H9 (cell line): ENCODE results near the gene INSM1. TPM values are rescaled to one million over a fixed set of nuclear protein-coding genes. Genes with fewer than 3 reads are reported as not detected.

ENCODE experiments used
- DNase-seq: peaks from one replicate; pipeline ENCODE4 v3.0.0-alpha.2; 2017
- H2AFZ ChIP-seq: one replicate; pipeline ENCODE4 v1.6.1; 2013; ENCODE audit warnings: mild to moderate bottlenecking, low read length, control low read depth, moderate library complexity
- H2AK5ac ChIP-seq: 2 replicates; pipeline ENCODE4 v1.6.1; 2013; ENCODE audit warnings: low read length, control low read depth, mixed read lengths; ENCODE audit not compliant: insufficient read length
- H2BK120ac ChIP-seq: one replicate; pipeline ENCODE4 v1.6.1; 2013; ENCODE audit warnings: low read depth, mild to moderate bottlenecking, low read length, control low read depth, inconsistent platforms; ENCODE audit not compliant: poor library complexity, severe bottlenecking
- H2BK12ac ChIP-seq: 2 replicates; pipeline ENCODE4 v1.6.1; 2013; ENCODE audit warnings: low read length, control low read depth, mixed read lengths, low read depth; ENCODE audit not compliant: insufficient read length
- H2BK15ac ChIP-seq: 2 replicates; pipeline ENCODE4 v1.6.1; 2013; ENCODE audit warnings: low read depth, low read length, control low read depth
- H2BK20ac ChIP-seq: one replicate; pipeline ENCODE4 v1.6.1; 2013; ENCODE audit warnings: low read depth, mild to moderate bottlenecking, low read length, control low read depth, inconsistent platforms; ENCODE audit not compliant: poor library complexity, severe bottlenecking
- H2BK5ac ChIP-seq: 2 replicates; pipeline ENCODE4 v1.6.1; 2013; ENCODE audit warnings: low read length, control low read depth, mixed read lengths; ENCODE audit not compliant: insufficient read length
- H3K14ac ChIP-seq: 2 replicates; pipeline ENCODE4 v1.6.1; 2013; ENCODE audit warnings: low read length, control low read depth; ENCODE audit not compliant: insufficient read depth
- H3K18ac ChIP-seq: 2 replicates; pipeline ENCODE4 v1.6.1; 2013; ENCODE audit warnings: low read depth, mild to moderate bottlenecking, mixed read lengths, low read length, control low read depth; ENCODE audit not compliant: insufficient read length
- H3K23ac ChIP-seq: 2 replicates; pipeline ENCODE4 v1.6.1; 2013; ENCODE audit warnings: low read length, control low read depth, mixed read lengths, low read depth; ENCODE audit not compliant: insufficient read length
- H3K23me2 ChIP-seq: 2 replicates; pipeline ENCODE4 v1.6.1; 2013; ENCODE audit warnings: low read depth, mild to moderate bottlenecking, mixed read lengths, low read length, control low read depth; ENCODE audit not compliant: insufficient read length, poor library complexity, severe bottlenecking
- H3K27ac ChIP-seq: 2 replicates; pipeline ENCODE4 v1.5.1; 2013; ENCODE audit warnings: low read length, control low read depth, mixed read lengths, low read depth; ENCODE audit not compliant: insufficient read length
- H3K27me3 ChIP-seq: 2 replicates; pipeline ENCODE4 v1.6.1; 2013; ENCODE audit warnings: low read length, control low read depth, inconsistent platforms; ENCODE audit not compliant: insufficient read depth
- H3K4ac ChIP-seq: 2 replicates; pipeline ENCODE4 v1.6.1; 2013; ENCODE audit warnings: low read depth, mild to moderate bottlenecking, control low read depth, inconsistent platforms, low read length, moderate library complexity
- H3K4me1 ChIP-seq: 2 replicates; pipeline ENCODE4 v1.6.1; 2013; ENCODE audit warnings: low read length, control low read depth, inconsistent platforms; ENCODE audit not compliant: insufficient read depth
- H3K4me2 ChIP-seq: 2 replicates; pipeline ENCODE4 v1.6.1; 2013; ENCODE audit warnings: low read length, control low read depth, mixed read lengths; ENCODE audit not compliant: insufficient read length, insufficient read depth
- H3K56ac ChIP-seq: 2 replicates; pipeline ENCODE4 v1.6.1; 2013; ENCODE audit warnings: low read depth, mild to moderate bottlenecking, mixed read lengths, low read length, control low read depth; ENCODE audit not compliant: insufficient read length
- H3K79me1 ChIP-seq: 2 replicates; pipeline ENCODE4 v1.6.1; 2013; ENCODE audit warnings: low read depth, mild to moderate bottlenecking, moderate library complexity, low read length, control low read depth, inconsistent platforms; ENCODE audit not compliant: insufficient read depth, poor library complexity, severe bottlenecking
- H3K79me2 ChIP-seq: 2 replicates; pipeline ENCODE4 v1.6.1; 2013; ENCODE audit warnings: low read length, control low read depth, inconsistent platforms; ENCODE audit not compliant: insufficient read depth
- H3K9ac ChIP-seq: 2 replicates; pipeline ENCODE4 v1.6.1; 2013; ENCODE audit warnings: low read length, control low read depth, mixed read lengths; ENCODE audit not compliant: insufficient read length; ENCODE audit errors: extremely low read depth
- H3K9me3 ChIP-seq: one replicate; pipeline ENCODE4 v1.6.1; 2013; ENCODE audit warnings: low read depth, low read length, inconsistent platforms; ENCODE audit not compliant: control insufficient read depth
- H3T11ph ChIP-seq: one replicate; pipeline ENCODE4 v1.6.1; 2013; ENCODE audit warnings: mild to moderate bottlenecking, low read length, control low read depth, inconsistent platforms
- H4K20me1 ChIP-seq: one replicate; pipeline ENCODE4 v1.6.1; 2013; ENCODE audit not compliant: control insufficient read depth, insufficient read length, insufficient read depth
- H4K5ac ChIP-seq: 2 replicates; pipeline ENCODE4 v1.6.1; 2013; ENCODE audit warnings: low read depth, mild to moderate bottlenecking, mixed read lengths, low read length, control low read depth; ENCODE audit not compliant: insufficient read length
- H4K8ac ChIP-seq: replicated peaks from 2 replicates; pipeline ENCODE4 v1.6.1; 2013; ENCODE audit warnings: low read length, control low read depth, mixed read lengths, low read depth; ENCODE audit not compliant: insufficient read length
- H4K91ac ChIP-seq: 2 replicates; pipeline ENCODE4 v1.6.1; 2013; ENCODE audit warnings: low read depth, mild to moderate bottlenecking, moderate library complexity, mixed read lengths, low read length, control low read depth; ENCODE audit not compliant: insufficient read length
- H3K27ac Mint-ChIP-seq, 3 experiments: 2 replicates in 2 of 3; 3 replicates in 1 of 3; pipeline ENCODE4 v1.8.0; 2020 to 2021; ENCODE audit warnings: mixed read lengths in 3 of 3, mild to moderate bottlenecking in 1 of 3, moderate library complexity in 1 of 3
- H3K27me3 Mint-ChIP-seq: 2 replicates; pipeline ENCODE4 v1.8.0; 2021; ENCODE audit warnings: low read depth, mild to moderate bottlenecking, moderate library complexity, mixed read lengths
- H3K36me3 Mint-ChIP-seq, 3 experiments: 2 replicates in 2 of 3; 3 replicates in 1 of 3; pipeline ENCODE4 v1.8.0; 2020 to 2021; ENCODE audit warnings: low read depth in 3 of 3, mixed read lengths in 3 of 3; ENCODE audit not compliant: insufficient read depth in 1 of 3
- H3K4me1 Mint-ChIP-seq, 2 experiments: 2 replicates each; pipeline ENCODE4 v1.8.0; 2020; ENCODE audit warnings: mixed read lengths in 2 of 2
- H3K4me3 Mint-ChIP-seq, 2 experiments: 2 replicates in 1 of 2; 3 replicates in 1 of 2; pipeline ENCODE4 v1.8.0; 2020 to 2021; ENCODE audit warnings: mild to moderate bottlenecking in 2 of 2, mixed read lengths in 2 of 2, moderate library complexity in 1 of 2
- H3K9me3 Mint-ChIP-seq, 2 experiments: 2 replicates in 1 of 2; 3 replicates in 1 of 2; pipeline ENCODE4 v1.8.0; 2020; ENCODE audit warnings: mild to moderate bottlenecking in 2 of 2, mixed read lengths in 2 of 2, moderate library complexity in 1 of 2
- CTCF ChIP-seq: fragments of 200-600 bp; sonication (generic); conservative IDR thresholded peaks from 3 replicates; pipeline ENCODE4 v1.8.0; 2021; ENCODE audit warnings: antibody characterized with exemption, mild to moderate bottlenecking
- WGBS: extraction: QIAGEN DNeasy Blood & Tissue Kit; methylation state at CpG from one replicate; pipeline ENCODE4 v1.1.7; 2013; ENCODE audit warnings: missing lambda C conversion rate, low lambda C conversion rate, mixed read lengths; ENCODE audit not compliant: insufficient read length; ENCODE audit errors: extremely low coverage; 5-methylcytosine and 5-hydroxymethylcytosine counted together
- total RNA-seq: library from RNA; stranded (reverse); gene quantifications from 2 replicates; pipeline ENCODE4 v1.2.1, GENCODE V29; 2021

INSM1 gene
- total RNA-seq, 1 experiment from 2014 or later: 0.83 TPM

- DNase-seq: no peak
Measured at GRCh38 chr20:20338133-20338730, 29.7 kb upstream of the INSM1 start.

More at GRCh38 chr20:20338133-20338730, 29.7 kb upstream of the INSM1 start:
- Histone ChIP-seq H3K9me3 (no peaks in the 10 kb centered on the region), H3K4ac (no peak overlapping the region), H2AK5ac (no peak overlapping the region), H3K4me2 (no peak overlapping the region), H4K8ac (no peak overlapping the region), H3K23ac (no peak overlapping the region), H2BK15ac (no peak overlapping the region), H2BK120ac (no peak overlapping the region), H4K5ac (no peak overlapping the region), H3K27me3 (no peaks in the 10 kb centered on the region), H3K79me1 (no peaks in the 10 kb centered on the region), H2BK20ac (no peak overlapping the region), H3K9ac (no peak overlapping the region), H3T11ph (no peak overlapping the region), H2BK5ac (no peak overlapping the region), H3K4me1 (no peaks in the 10 kb centered on the region), H3K56ac (no peak overlapping the region), H3K23me2 (no peaks in the 10 kb centered on the region), H3K14ac (no peak overlapping the region), H3K27ac (no peak overlapping the region), H2BK12ac (no peak overlapping the region), H4K20me1 (no peaks in the 10 kb centered on the region), H2AFZ (no peak overlapping the region), H4K91ac (no peak overlapping the region), H3K18ac (no peak overlapping the region), H3K79me2 (no peaks in the 10 kb centered on the region)
- no peak for TF ChIP-seq CTCF
- no peaks in the 10 kb centered on the region for H3K36me3 Mint-ChIP-seq
- no peaks in the 10 kb centered on the region for H3K4me1 Mint-ChIP-seq
- no peak overlapping the region for H3K4me3 Mint-ChIP-seq
- no peak overlapping the region for H3K27ac Mint-ChIP-seq
- WGBS: no CpG with 5 or more reads among the region's 14 CpGs
- H3K27me3 Mint-ChIP-seq: peaks cover 2% of the 10 kb centered on the region
- H3K9me3 Mint-ChIP-seq: peaks cover 7 to 9% of the 10 kb centered on the region in 2 experiments; a peak in 3 of 5 replicates
